Astrocyte (in vitro differentiated cells and primary cell): ENCODE data around the gene FHL1.

ENCODE experiments used
- EZH2 ChIP-seq: IDR thresholded peaks from 2 replicates; pipeline ENCODE4 v1.6.1; 2012; ENCODE audit warnings: mild to moderate bottlenecking, low read length, inconsistent platforms; ENCODE audit not compliant: insufficient read depth
- TF ChIP-seq, protein P1 (sequence below): IDR thresholded peaks from 2 replicates; pipeline ENCODE4 v1.5.1; 2011; ENCODE audit warnings: low read depth, mild to moderate bottlenecking, inconsistent platforms, low read length, moderate library complexity; ENCODE audit not compliant: insufficient read depth

DNA sequence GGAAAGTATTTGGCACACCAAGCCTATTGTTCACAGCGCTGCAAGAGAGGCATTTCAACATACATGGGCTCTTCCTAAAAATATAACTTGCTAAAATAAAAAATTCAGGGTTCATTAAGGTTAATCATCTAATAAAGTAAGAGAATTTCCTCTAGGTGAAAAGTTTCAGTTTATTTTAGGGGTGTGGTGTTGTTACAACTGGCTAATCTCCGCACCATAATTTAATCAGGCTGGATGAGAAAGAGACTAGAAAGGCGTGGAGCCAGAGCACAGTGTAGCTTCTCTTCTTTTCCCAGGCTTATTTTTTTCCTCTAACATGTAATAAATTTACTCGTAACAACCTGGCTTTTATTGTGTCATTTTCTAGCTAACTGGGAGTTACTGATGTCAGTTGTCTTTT lies 47.9 kb downstream of the FHL1 start:
- TF ChIP-seq, protein P1, sequence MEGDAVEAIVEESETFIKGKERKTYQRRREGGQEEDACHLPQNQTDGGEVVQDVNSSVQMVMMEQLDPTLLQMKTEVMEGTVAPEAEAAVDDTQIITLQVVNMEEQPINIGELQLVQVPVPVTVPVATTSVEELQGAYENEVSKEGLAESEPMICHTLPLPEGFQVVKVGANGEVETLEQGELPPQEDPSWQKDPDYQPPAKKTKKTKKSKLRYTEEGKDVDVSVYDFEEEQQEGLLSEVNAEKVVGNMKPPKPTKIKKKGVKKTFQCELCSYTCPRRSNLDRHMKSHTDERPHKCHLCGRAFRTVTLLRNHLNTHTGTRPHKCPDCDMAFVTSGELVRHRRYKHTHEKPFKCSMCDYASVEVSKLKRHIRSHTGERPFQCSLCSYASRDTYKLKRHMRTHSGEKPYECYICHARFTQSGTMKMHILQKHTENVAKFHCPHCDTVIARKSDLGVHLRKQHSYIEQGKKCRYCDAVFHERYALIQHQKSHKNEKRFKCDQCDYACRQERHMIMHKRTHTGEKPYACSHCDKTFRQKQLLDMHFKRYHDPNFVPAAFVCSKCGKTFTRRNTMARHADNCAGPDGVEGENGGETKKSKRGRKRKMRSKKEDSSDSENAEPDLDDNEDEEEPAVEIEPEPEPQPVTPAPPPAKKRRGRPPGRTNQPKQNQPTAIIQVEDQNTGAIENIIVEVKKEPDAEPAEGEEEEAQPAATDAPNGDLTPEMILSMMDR = no peak
- no peak for TF ChIP-seq EZH2
